ENCODE measurements around the gene CAMKV.

DNA sequence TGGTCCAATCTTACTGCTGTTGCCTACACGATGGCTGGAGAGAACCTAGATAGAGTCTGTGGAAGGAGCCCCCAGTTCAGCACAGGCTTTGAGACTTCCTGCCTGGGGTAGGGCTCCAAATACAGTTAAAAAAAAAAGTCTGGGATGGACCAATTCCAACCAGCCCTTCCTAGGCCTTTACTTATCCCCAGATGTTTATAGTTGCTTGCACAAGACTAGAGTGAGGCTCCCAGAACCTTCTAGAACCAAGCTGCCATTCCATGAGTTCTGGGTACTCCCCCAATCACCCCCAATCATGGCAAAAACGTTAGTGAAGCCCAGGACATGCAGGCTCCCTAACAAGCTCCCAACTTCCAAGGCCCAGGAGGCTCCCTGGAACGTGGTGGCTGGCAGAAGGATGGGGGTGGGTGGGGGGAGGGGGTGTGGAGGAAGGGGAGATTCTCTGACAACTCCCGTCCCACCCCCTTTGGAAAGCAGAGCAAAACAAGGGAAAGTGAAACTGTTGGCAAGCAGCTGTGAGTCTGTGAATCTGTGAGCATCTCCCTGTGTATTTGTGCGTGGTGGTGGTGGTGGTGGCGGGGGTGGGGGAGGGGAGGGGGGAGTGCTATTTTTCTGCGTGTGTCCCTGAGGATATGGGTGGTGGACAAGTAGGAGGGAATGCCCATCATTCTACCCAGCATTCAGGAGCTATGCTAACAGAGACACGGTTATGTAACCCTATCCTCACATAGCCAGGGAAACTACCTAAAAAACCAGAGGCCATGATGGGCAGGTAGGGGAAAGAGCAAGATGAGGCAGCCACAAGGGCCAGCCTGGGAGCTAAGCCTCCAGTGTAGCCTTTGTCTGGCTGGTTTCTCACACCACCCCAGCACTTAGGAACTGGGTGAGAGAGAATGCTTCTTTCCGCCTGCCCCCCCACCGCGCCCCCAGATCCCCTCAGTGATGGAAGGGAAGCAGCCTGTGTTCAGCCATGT, 31.9 kb upstream of the CAMKV start:
- TF ChIP-seq, protein P1, sequence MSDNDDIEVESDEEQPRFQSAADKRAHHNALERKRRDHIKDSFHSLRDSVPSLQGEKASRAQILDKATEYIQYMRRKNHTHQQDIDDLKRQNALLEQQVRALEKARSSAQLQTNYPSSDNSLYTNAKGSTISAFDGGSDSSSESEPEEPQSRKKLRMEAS (IDR thresholded peaks at IDR 0.05), result no peak
- TF ChIP-seq RAD21 (IDR thresholded peaks at IDR 0.05; ENCODE audit: low read depth) (no peak), TAF1 (IDR thresholded peaks at IDR 0.05; ENCODE audit: low read depth) (no peak), EP300 (IDR thresholded peaks at IDR 0.05; ENCODE audit: borderline replicate concordance) (no peak), YY1 (IDR thresholded peaks at IDR 0.05; ENCODE audit: low read depth) (no peak), TEAD4 (IDR thresholded peaks at IDR 0.05) (no peak)
- TF ChIP-seq, protein P2, sequence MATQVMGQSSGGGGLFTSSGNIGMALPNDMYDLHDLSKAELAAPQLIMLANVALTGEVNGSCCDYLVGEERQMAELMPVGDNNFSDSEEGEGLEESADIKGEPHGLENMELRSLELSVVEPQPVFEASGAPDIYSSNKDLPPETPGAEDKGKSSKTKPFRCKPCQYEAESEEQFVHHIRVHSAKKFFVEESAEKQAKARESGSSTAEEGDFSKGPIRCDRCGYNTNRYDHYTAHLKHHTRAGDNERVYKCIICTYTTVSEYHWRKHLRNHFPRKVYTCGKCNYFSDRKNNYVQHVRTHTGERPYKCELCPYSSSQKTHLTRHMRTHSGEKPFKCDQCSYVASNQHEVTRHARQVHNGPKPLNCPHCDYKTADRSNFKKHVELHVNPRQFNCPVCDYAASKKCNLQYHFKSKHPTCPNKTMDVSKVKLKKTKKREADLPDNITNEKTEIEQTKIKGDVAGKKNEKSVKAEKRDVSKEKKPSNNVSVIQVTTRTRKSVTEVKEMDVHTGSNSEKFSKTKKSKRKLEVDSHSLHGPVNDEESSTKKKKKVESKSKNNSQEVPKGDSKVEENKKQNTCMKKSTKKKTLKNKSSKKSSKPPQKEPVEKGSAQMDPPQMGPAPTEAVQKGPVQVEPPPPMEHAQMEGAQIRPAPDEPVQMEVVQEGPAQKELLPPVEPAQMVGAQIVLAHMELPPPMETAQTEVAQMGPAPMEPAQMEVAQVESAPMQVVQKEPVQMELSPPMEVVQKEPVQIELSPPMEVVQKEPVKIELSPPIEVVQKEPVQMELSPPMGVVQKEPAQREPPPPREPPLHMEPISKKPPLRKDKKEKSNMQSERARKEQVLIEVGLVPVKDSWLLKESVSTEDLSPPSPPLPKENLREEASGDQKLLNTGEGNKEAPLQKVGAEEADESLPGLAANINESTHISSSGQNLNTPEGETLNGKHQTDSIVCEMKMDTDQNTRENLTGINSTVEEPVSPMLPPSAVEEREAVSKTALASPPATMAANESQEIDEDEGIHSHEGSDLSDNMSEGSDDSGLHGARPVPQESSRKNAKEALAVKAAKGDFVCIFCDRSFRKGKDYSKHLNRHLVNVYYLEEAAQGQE (IDR thresholded peaks at IDR 0.05; ENCODE audit: low read depth), result no peak
